KMS-11 (cell line): ENCODE data around the gene MYL12B.
A peak's percentile ranks its signal among the peaks of the same experiment; 100 is the strongest.

ENCODE experiments used
- H2AFZ ChIP-seq: fragments of 200-600 bp; sonication (generic); 2 replicates; pipeline ENCODE4 v1.6.1; 2016; ENCODE audit warnings: antibody characterized with exemption, mixed run types, low read depth
- H3K27ac ChIP-seq: fragments of 200-600 bp; sonication (generic); 2 replicates; pipeline ENCODE4 v1.6.1; 2016; ENCODE audit warnings: mild to moderate bottlenecking, mixed run types
- H3K27me3 ChIP-seq: fragments of 200-600 bp; sonication (generic); 2 replicates; pipeline ENCODE4 v1.6.1; 2017; ENCODE audit warnings: mild to moderate bottlenecking, low read depth, mixed run types, moderate library complexity; ENCODE audit not compliant: insufficient read depth
- H3K36me3 ChIP-seq: fragments of 200-600 bp; sonication (generic); 2 replicates; pipeline ENCODE4 v1.6.1; 2017; ENCODE audit warnings: mild to moderate bottlenecking, mixed run types; ENCODE audit not compliant: insufficient read depth
- H3K4me1 ChIP-seq: fragments of 200-600 bp; sonication (generic); 2 replicates; pipeline ENCODE4 v1.6.1; 2016; ENCODE audit warnings: mild to moderate bottlenecking, low read depth, mixed run types; ENCODE audit not compliant: poor library complexity, severe bottlenecking
- H3K4me2 ChIP-seq: fragments of 200-600 bp; sonication (generic); 2 replicates; pipeline ENCODE4 v1.7.0; 2016; ENCODE audit warnings: mild to moderate bottlenecking, mixed run types
- H3K4me3 ChIP-seq: fragments of 200-600 bp; sonication (generic); IDR thresholded peaks from 2 replicates; pipeline ENCODE4 v1.6.1; 2017; ENCODE audit warnings: low read depth, low read length, mixed read lengths; ENCODE audit not compliant: insufficient read depth
- H3K79me2 ChIP-seq: fragments of 200-600 bp; sonication (generic); 2 replicates; pipeline ENCODE4 v1.6.1; 2016; ENCODE audit warnings: low read depth, mixed run types; ENCODE audit not compliant: insufficient read depth
- H3K9ac ChIP-seq: fragments of 200-600 bp; sonication (generic); 2 replicates; pipeline ENCODE4 v1.6.1; 2016; ENCODE audit warnings: mild to moderate bottlenecking, mixed run types
- H4K20me1 ChIP-seq: fragments of 200-600 bp; sonication (generic); 2 replicates; pipeline ENCODE4 v1.6.1; 2016; ENCODE audit warnings: mild to moderate bottlenecking, mixed run types; ENCODE audit not compliant: insufficient read depth
- TF ChIP-seq, protein P1 (sequence below): fragments of 200-600 bp; sonication (generic); conservative IDR thresholded peaks from 2 replicates; pipeline ENCODE4 v1.6.1; 2017; ENCODE audit warnings: low read depth, mild to moderate bottlenecking, antibody characterized with exemption, low read length, moderate library complexity, mixed read lengths

MYL12B gene

DNA sequence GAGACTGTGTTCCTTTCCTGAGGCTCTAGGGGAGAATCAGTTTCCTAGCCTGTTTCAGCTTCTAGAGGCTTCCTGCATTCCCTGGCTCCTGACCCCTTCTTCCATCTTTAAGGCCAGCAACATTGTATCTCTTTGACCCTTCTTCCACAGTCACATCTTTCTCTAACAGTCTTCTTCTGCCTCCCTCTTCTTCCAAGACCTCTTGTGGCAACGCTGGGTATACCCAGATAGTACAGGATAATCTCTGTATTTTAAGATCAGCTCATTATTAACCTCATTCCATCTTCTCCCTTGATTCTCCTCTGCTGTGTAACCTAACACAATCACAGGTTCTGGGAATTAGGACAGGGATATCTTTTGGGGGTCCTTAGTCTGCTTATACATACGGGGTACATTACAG lies 23.2 kb upstream of the MYL12B start:
- no peak overlapping the region for H3K4me3 ChIP-seq
- no peaks in the 10 kb centered on the region for H4K20me1 ChIP-seq
- no peaks in the 10 kb centered on the region for H3K79me2 ChIP-seq
- H3K27ac ChIP-seq = no peak overlapping the region
- no peaks in the 10 kb centered on the region for H3K4me1 ChIP-seq
- H3K36me3 ChIP-seq = no peaks in the 10 kb centered on the region
- H2AFZ ChIP-seq = no peak overlapping the region
- H3K27me3 ChIP-seq = no peaks in the 10 kb centered on the region
- H3K4me2 ChIP-seq = no peak overlapping the region
- TF ChIP-seq, protein P1, sequence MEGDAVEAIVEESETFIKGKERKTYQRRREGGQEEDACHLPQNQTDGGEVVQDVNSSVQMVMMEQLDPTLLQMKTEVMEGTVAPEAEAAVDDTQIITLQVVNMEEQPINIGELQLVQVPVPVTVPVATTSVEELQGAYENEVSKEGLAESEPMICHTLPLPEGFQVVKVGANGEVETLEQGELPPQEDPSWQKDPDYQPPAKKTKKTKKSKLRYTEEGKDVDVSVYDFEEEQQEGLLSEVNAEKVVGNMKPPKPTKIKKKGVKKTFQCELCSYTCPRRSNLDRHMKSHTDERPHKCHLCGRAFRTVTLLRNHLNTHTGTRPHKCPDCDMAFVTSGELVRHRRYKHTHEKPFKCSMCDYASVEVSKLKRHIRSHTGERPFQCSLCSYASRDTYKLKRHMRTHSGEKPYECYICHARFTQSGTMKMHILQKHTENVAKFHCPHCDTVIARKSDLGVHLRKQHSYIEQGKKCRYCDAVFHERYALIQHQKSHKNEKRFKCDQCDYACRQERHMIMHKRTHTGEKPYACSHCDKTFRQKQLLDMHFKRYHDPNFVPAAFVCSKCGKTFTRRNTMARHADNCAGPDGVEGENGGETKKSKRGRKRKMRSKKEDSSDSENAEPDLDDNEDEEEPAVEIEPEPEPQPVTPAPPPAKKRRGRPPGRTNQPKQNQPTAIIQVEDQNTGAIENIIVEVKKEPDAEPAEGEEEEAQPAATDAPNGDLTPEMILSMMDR = no peak
- no peak overlapping the region for H3K9ac ChIP-seq

DNA sequence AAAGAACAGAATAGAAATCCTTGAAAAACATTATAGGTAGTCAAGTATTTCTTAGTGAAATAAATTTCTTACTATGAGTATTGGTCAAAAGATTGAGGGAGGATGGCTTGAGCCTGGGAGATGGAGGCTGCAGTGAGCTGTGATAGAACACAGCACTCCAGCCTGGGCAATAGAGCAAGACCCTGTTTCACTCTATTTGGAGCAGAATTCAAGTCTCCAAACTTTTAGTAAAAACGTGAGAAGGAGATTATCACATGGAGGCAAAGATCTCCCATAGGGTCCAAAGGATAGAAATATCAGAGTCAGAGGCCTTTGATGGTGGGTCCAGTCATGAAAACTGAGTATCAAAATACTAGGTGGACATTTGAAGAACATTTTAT lies 16.8 kb upstream of the MYL12B start:
- Histone ChIP-seq H3K36me3 (no peaks in the 10 kb centered on the region), H3K9ac (no peak overlapping the region), H3K27ac (no peak overlapping the region), H3K4me1 (peaks cover 22% of the 10 kb centered on the region), H3K27me3 (no peaks in the 10 kb centered on the region), H3K4me2 (no peak overlapping the region), H3K4me3 (no peak overlapping the region), H2AFZ (no peak overlapping the region), H4K20me1 (0 out of 2 replicates have a peak, but pooled peaks cover 5% of the 10 kb centered on the region), H3K79me2 (peaks cover 21% of the 10 kb centered on the region)
- TF ChIP-seq, protein P1 = no peak

DNA sequence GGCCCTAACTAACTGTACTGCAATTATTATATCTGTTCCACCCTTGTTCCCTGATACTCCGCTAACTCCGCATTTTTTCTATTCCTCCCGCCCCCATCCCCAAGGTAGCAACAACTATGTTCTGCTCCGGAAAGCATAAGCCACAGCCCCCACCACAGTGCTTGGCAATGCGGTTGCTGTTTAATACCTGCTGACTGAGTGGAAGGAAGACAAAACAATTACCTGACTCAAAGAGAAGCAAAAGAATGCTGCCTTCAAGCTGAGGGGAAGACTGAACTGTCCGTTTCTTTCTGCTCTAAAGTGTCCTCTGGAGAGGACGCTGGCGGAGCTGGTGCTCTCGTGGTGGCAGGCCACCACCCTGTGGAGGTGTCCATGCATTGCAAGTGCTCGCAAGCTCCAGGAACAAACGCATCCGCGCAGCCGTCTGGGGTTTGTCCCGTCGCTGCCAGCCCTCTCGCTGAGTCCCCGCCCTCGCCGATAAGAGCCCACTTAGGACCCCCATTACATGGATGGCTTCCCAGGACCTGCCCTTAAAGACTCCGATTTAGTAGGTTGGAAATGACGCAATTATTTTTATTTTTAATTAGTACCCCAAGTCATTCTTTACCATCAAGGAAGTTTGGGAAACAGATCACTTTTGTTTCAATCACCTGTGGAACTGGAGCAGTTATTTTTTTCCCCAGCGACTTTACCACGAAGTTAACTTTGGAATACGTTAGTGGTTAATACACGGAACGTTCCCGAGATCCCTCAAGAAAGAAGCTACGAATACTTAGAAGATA lies 15.9 kb upstream of the MYL12B start:
- 0 out of 2 replicates have a peak, but pooled peaks cover 5% of the 10 kb centered on the region for H4K20me1 ChIP-seq
- H3K27ac ChIP-seq = no peak overlapping the region
- peak overlapping the region; percentile 15; the same call in 1 of the 2 replicates for H3K4me2 ChIP-seq
- H3K4me1 ChIP-seq = peaks cover 31% of the 10 kb centered on the region
- no peak overlapping the region for H3K9ac ChIP-seq
- peaks cover 30% of the 10 kb centered on the region for H3K79me2 ChIP-seq
- no peak overlapping the region for H3K4me3 ChIP-seq
- H3K36me3 ChIP-seq = no peaks in the 10 kb centered on the region
- no peaks in the 10 kb centered on the region for H3K27me3 ChIP-seq
- H2AFZ ChIP-seq = peak overlapping the region; percentile 44
- TF ChIP-seq, protein P1 = peak; percentile 72

DNA sequence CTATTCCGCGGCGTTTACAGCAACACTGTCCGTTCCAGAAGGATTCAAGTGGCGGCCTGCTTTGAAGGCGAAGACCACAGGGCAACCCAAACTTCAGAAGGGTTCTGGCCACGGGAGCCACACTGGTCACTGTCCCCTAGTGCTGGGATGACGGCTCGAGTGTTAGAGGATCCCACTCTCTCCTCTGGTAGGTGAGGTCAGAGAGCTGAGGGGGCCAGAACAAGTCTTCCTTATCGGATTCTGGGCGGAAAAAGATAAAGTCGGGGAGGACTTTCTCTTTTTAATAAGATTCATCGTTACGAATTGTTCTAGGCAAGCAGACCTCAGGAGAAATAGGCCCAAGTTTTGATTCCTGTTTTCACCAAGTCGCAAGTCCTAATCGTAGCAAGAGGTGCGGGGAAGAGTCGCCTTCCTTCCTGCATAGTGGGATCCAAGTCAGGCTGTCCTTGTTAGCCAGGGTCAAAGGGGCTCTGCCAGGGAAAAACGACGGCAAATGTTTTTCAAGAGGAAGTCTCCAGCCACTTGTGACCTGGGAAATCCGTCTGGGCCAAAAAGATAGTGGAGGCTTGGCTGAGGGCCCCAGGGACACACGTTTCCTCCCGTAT lies 15.2 kb upstream of the MYL12B start:
- no peak overlapping the region for H3K4me3 ChIP-seq
- H3K36me3 ChIP-seq = no peaks in the 10 kb centered on the region
- no peaks in the 10 kb centered on the region for H3K27me3 ChIP-seq
- TF ChIP-seq, protein P1 = no peak
- H3K79me2 ChIP-seq = peaks cover 37% of the 10 kb centered on the region
- peaks cover 37% of the 10 kb centered on the region for H3K4me1 ChIP-seq
- H3K4me2 ChIP-seq = peak overlapping the region; percentile 92; the same call in 1 of the 2 replicates
- H3K27ac ChIP-seq = peak overlapping the region; percentile 87; the same call in 1 of the 2 replicates
- 0 out of 2 replicates have a peak, but pooled peaks cover 5% of the 10 kb centered on the region for H4K20me1 ChIP-seq
- peak overlapping the region; percentile 71 for H2AFZ ChIP-seq
- H3K9ac ChIP-seq = peak overlapping the region; percentile 79
